ENCODE results near the gene TRIM39. TPM values are rescaled to one million over a fixed set of nuclear protein-coding genes. Genes with fewer than 3 reads are reported as not detected.

The TRIM39 gene
- total RNA-seq, 1 experiment from 2014 or later: 24.9 TPM

DNA sequence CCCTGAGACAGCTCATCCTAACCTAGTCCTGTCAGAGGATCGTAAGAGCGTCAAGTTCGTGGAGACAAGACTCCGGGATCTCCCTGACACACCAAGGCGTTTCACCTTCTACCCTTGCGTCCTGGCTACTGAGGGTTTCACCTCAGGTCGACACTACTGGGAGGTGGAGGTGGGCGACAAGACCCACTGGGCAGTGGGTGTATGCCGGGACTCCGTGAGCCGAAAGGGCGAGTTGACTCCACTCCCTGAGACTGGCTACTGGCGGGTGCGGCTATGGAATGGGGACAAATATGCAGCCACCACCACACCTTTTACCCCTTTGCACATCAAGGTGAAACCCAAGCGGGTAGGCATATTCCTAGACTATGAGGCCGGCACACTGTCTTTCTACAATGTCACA, 15.0 kb downstream of the TRIM39 start (continued):
- no peak for TF ChIP-seq AR (CRISPR knock-in tag; IDR thresholded peaks at IDR 0.05)
- TF ChIP-seq, protein P1, sequence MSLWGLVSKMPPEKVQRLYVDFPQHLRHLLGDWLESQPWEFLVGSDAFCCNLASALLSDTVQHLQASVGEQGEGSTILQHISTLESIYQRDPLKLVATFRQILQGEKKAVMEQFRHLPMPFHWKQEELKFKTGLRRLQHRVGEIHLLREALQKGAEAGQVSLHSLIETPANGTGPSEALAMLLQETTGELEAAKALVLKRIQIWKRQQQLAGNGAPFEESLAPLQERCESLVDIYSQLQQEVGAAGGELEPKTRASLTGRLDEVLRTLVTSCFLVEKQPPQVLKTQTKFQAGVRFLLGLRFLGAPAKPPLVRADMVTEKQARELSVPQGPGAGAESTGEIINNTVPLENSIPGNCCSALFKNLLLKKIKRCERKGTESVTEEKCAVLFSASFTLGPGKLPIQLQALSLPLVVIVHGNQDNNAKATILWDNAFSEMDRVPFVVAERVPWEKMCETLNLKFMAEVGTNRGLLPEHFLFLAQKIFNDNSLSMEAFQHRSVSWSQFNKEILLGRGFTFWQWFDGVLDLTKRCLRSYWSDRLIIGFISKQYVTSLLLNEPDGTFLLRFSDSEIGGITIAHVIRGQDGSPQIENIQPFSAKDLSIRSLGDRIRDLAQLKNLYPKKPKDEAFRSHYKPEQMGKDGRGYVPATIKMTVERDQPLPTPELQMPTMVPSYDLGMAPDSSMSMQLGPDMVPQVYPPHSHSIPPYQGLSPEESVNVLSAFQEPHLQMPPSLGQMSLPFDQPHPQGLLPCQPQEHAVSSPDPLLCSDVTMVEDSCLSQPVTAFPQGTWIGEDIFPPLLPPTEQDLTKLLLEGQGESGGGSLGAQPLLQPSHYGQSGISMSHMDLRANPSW (CRISPR knock-in tag; conservative IDR thresholded peaks at IDR 0.05; ENCODE audit: low read depth): no peak
- no peak for TF ChIP-seq NFATC4 (CRISPR knock-in tag; IDR thresholded peaks at IDR 0.05)
- TF ChIP-seq GABPB1 (CRISPR knock-in tag; IDR thresholded peaks at IDR 0.05): no peak
- TF ChIP-seq TCF7 (CRISPR knock-in tag; IDR thresholded peaks at IDR 0.05; ENCODE audit: low read depth): no peak
- TF ChIP-seq NFYB (CRISPR knock-in tag; conservative IDR thresholded peaks at IDR 0.05; ENCODE audit: low read depth): no peak
- no peak for TF ChIP-seq ATF3 (CRISPR knock-in tag; conservative IDR thresholded peaks at IDR 0.05)
- TF ChIP-seq, protein P2, sequence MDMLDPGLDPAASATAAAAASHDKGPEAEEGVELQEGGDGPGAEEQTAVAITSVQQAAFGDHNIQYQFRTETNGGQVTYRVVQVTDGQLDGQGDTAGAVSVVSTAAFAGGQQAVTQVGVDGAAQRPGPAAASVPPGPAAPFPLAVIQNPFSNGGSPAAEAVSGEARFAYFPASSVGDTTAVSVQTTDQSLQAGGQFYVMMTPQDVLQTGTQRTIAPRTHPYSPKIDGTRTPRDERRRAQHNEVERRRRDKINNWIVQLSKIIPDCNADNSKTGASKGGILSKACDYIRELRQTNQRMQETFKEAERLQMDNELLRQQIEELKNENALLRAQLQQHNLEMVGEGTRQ (CRISPR knock-in tag; IDR thresholded peaks at IDR 0.05): no peak

DNA sequence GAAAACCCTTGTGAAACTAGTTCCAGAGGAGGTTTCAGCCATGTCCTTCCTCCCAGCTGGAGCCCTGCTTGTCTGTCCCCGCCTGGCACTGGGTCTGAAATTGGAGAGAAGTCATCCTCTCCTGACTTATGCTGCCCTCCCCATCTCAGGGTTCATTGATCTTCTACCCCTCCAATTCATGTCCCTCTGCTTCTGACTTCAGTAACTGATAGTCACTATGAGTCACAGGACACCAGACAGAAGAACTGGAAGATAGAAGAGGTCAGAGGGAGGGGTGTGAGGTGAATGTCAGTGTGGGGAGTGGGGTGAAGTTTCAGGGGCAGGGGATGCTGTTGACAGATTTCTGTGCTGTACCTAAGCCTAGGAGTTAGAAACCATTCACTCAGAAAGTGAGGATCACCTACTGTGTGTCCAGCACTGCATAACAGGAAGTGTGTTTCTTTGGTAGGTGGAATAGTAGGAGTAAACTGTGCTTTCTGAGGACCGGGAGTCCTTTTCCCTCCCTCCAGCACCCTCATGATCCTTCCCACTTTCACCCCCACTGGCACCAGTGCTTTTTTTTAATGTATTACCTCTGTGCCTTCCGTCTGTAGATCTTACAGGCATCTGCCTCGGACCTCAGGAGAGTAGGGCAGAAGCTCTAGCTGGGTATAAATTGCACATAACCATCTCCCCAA, 17.6 kb downstream of the TRIM39 start:
- Mint-ChIP-seq H3K27ac (peak overlapping the region; percentile 75), H3K27me3 (ENCODE audit: low read depth) (no peaks in the 10 kb centered on the region), H3K4me3 (peak overlapping the region; percentile 84), H3K4me1 (peaks cover 9% of the 10 kb centered on the region), H3K9me3 (no peaks in the 10 kb centered on the region), H3K36me3 (peaks cover 41% of the 10 kb centered on the region)
- POLR2A ChIA-PET: interaction anchor here (0.6 kb wide), 1 partner anchor 18 kb away, joined by 3 read pairs; the partner anchor contains the start of gene TRIM39
- ATAC-seq (peak; percentile 5; the same call in 1 of the 2 replicates), DNase-seq (ENCODE audit: low spot score) (no peak)
- CTCF ChIA-PET: interaction anchor here (1.0 kb wide), 1 partner anchor 12 kb away, joined by 3 read pairs; no protein-coding TSS in a partner anchor
- TF ChIP-seq FOXJ3 (CRISPR knock-in tag; IDR thresholded peaks at IDR 0.05; ENCODE audit: borderline replicate concordance): no peak
- TF ChIP-seq FOXK1 (CRISPR knock-in tag; IDR thresholded peaks at IDR 0.05): no peak
- TF ChIP-seq, protein P3, sequence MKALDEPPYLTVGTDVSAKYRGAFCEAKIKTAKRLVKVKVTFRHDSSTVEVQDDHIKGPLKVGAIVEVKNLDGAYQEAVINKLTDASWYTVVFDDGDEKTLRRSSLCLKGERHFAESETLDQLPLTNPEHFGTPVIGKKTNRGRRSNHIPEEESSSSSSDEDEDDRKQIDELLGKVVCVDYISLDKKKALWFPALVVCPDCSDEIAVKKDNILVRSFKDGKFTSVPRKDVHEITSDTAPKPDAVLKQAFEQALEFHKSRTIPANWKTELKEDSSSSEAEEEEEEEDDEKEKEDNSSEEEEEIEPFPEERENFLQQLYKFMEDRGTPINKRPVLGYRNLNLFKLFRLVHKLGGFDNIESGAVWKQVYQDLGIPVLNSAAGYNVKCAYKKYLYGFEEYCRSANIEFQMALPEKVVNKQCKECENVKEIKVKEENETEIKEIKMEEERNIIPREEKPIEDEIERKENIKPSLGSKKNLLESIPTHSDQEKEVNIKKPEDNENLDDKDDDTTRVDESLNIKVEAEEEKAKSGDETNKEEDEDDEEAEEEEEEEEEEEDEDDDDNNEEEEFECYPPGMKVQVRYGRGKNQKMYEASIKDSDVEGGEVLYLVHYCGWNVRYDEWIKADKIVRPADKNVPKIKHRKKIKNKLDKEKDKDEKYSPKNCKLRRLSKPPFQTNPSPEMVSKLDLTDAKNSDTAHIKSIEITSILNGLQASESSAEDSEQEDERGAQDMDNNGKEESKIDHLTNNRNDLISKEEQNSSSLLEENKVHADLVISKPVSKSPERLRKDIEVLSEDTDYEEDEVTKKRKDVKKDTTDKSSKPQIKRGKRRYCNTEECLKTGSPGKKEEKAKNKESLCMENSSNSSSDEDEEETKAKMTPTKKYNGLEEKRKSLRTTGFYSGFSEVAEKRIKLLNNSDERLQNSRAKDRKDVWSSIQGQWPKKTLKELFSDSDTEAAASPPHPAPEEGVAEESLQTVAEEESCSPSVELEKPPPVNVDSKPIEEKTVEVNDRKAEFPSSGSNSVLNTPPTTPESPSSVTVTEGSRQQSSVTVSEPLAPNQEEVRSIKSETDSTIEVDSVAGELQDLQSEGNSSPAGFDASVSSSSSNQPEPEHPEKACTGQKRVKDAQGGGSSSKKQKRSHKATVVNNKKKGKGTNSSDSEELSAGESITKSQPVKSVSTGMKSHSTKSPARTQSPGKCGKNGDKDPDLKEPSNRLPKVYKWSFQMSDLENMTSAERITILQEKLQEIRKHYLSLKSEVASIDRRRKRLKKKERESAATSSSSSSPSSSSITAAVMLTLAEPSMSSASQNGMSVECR (CRISPR knock-in tag; IDR thresholded peaks at IDR 0.05; ENCODE audit: borderline replicate concordance): no peak
- TF ChIP-seq JAZF1 (CRISPR knock-in tag; IDR thresholded peaks at IDR 0.05): no peak
- TF ChIP-seq, protein P4, sequence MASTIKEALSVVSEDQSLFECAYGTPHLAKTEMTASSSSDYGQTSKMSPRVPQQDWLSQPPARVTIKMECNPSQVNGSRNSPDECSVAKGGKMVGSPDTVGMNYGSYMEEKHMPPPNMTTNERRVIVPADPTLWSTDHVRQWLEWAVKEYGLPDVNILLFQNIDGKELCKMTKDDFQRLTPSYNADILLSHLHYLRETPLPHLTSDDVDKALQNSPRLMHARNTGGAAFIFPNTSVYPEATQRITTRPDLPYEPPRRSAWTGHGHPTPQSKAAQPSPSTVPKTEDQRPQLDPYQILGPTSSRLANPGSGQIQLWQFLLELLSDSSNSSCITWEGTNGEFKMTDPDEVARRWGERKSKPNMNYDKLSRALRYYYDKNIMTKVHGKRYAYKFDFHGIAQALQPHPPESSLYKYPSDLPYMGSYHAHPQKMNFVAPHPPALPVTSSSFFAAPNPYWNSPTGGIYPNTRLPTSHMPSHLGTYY (CRISPR knock-in tag; IDR thresholded peaks at IDR 0.05): no peak
- TF ChIP-seq GABPB1 (CRISPR knock-in tag; IDR thresholded peaks at IDR 0.05): no peak
- TF ChIP-seq, protein P5, sequence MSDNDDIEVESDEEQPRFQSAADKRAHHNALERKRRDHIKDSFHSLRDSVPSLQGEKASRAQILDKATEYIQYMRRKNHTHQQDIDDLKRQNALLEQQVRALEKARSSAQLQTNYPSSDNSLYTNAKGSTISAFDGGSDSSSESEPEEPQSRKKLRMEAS (CRISPR knock-in tag; IDR thresholded peaks at IDR 0.05): no peak
- no peak for TF ChIP-seq NFE2L1 (CRISPR knock-in tag; IDR thresholded peaks at IDR 0.05)
- TF ChIP-seq CREB1 (CRISPR knock-in tag; IDR thresholded peaks at IDR 0.05): no peak
- TF ChIP-seq SP1 (CRISPR knock-in tag; conservative IDR thresholded peaks at IDR 0.05): no peak
- no peak for TF ChIP-seq AR (CRISPR knock-in tag; IDR thresholded peaks at IDR 0.05)
- TF ChIP-seq, protein P6, sequence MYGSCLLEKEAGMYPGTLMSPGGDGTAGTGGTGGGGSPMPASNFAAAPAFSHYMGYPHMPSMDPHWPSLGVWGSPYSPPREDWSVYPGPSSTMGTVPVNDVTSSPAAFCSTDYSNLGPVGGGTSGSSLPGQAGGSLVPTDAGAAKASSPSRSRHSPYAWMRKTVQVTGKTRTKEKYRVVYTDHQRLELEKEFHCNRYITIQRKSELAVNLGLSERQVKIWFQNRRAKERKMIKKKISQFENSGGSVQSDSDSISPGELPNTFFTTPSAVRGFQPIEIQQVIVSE (CRISPR knock-in tag; IDR thresholded peaks at IDR 0.05; ENCODE audit: borderline replicate concordance): no peak
